Mesenchymal stem cell (in vitro differentiated cells and primary cell): ENCODE data around the gene APOBEC3C. TPM values are rescaled to one million over a fixed set of nuclear protein-coding genes. Genes with fewer than 3 reads are reported as not detected.

Experiments
- DNase-seq: peaks from one replicate; pipeline ENCODE4 v3.0.0-alpha.2; 2013
- H2AFZ ChIP-seq: one replicate; pipeline ENCODE4 v1.6.1; 2013; ENCODE audit warnings: low read depth, mild to moderate bottlenecking, control low read depth, inconsistent platforms, low read length, moderate library complexity
- H2AK5ac ChIP-seq: 2 replicates; pipeline ENCODE4 v1.6.1; 2013; ENCODE audit warnings: low read length, moderate library complexity, mild to moderate bottlenecking, inconsistent platforms; ENCODE audit not compliant: severe bottlenecking
- H2BK120ac ChIP-seq: one replicate; pipeline ENCODE4 v1.6.1; 2013; ENCODE audit warnings: low read depth, mild to moderate bottlenecking, inconsistent platforms, low read length, moderate library complexity
- H2BK12ac ChIP-seq, 2 experiments: one replicate each; pipeline ENCODE4 v1.6.1; 2013; ENCODE audit warnings: inconsistent platforms in 2 of 2, low read length in 2 of 2, mild to moderate bottlenecking in 2 of 2, moderate library complexity in 2 of 2, control low read depth in 1 of 2
- H2BK15ac ChIP-seq: one replicate; pipeline ENCODE4 v1.6.1; 2013; ENCODE audit warnings: mild to moderate bottlenecking, low read depth, inconsistent platforms; ENCODE audit not compliant: poor library complexity, severe bottlenecking
- H2BK5ac ChIP-seq: 2 replicates; pipeline ENCODE4 v1.6.1; 2013; ENCODE audit warnings: low read depth, mild to moderate bottlenecking, low read length, control low read depth, inconsistent platforms; ENCODE audit not compliant: poor library complexity, severe bottlenecking
- H3K14ac ChIP-seq, 2 experiments: one replicate each; pipeline ENCODE4 v1.6.1; 2013; ENCODE audit warnings: inconsistent platforms in 2 of 2, low read length in 2 of 2, control low read depth in 1 of 2, mild to moderate bottlenecking in 1 of 2, moderate library complexity in 1 of 2
- H3K18ac ChIP-seq, 2 experiments: one replicate each; pipeline ENCODE4 v1.6.1; 2013; ENCODE audit warnings: inconsistent platforms in 2 of 2, low read length in 2 of 2, control low read depth in 1 of 2, low read depth in 1 of 2, mild to moderate bottlenecking in 1 of 2
- H3K23ac ChIP-seq, 2 experiments: one replicate each; pipeline ENCODE4 v1.6.1; 2013; ENCODE audit warnings: inconsistent platforms in 2 of 2, low read length in 2 of 2, mild to moderate bottlenecking in 2 of 2, moderate library complexity in 2 of 2, control low read depth in 1 of 2
- H3K27ac ChIP-seq: 2 replicates; pipeline ENCODE4 v1.5.1; 2013; ENCODE audit warnings: mild to moderate bottlenecking, moderate library complexity, low read length, control low read depth, inconsistent platforms; ENCODE audit not compliant: poor library complexity, severe bottlenecking
- H3K27me3 ChIP-seq, 2 experiments: 2 replicates each; pipeline versions ENCODE4 v1.6.1 to v1.7.0; 2013; ENCODE audit warnings: low read length in 2 of 2, mild to moderate bottlenecking in 2 of 2, moderate library complexity in 2 of 2, control low read depth in 1 of 2, inconsistent platforms in 1 of 2; ENCODE audit not compliant: control insufficient read depth in 1 of 2, insufficient read depth in 1 of 2
- H3K36me3 ChIP-seq, 2 experiments: 2 replicates each; pipeline versions ENCODE4 v1.6.1 to v1.7.0; 2013; ENCODE audit warnings: low read length in 2 of 2, control low read depth in 1 of 2, inconsistent platforms in 1 of 2, low read depth in 1 of 2, mild to moderate bottlenecking in 1 of 2; ENCODE audit not compliant: insufficient read depth in 2 of 2, control insufficient read depth in 1 of 2
- H3K4ac ChIP-seq, 2 experiments: one replicate each; pipeline ENCODE4 v1.6.1; 2013; ENCODE audit warnings: inconsistent platforms in 2 of 2, low read length in 2 of 2, mild to moderate bottlenecking in 2 of 2, moderate library complexity in 2 of 2, control low read depth in 1 of 2, low read depth in 1 of 2
- H3K4me1 ChIP-seq: 2 replicates; pipeline ENCODE4 v1.6.1; 2013; ENCODE audit warnings: low read depth, low read length, control low read depth; ENCODE audit not compliant: control insufficient read depth, insufficient read depth
- H3K4me2 ChIP-seq: 2 replicates; pipeline ENCODE4 v1.6.1; 2013; ENCODE audit warnings: low read length, mild to moderate bottlenecking, inconsistent platforms; ENCODE audit not compliant: poor library complexity, severe bottlenecking
- H3K4me3 ChIP-seq, 2 experiments: 2 replicates each; pipeline versions ENCODE4 v1.5.1 to v1.7.0; 2013; ENCODE audit warnings: low read length in 2 of 2, mild to moderate bottlenecking in 2 of 2, control low read depth in 1 of 2, low read depth in 1 of 2; ENCODE audit not compliant: insufficient read depth in 1 of 2
- H3K79me1 ChIP-seq: replicated peaks from 2 replicates; pipeline ENCODE4 v1.6.1; 2013; ENCODE audit warnings: mild to moderate bottlenecking, control low read depth, low read length, inconsistent platforms; ENCODE audit not compliant: poor library complexity, severe bottlenecking
- H3K9ac ChIP-seq: 2 replicates; pipeline ENCODE4 v1.7.0; 2013; ENCODE audit warnings: mild to moderate bottlenecking, low read length, moderate library complexity
- H3K9me3 ChIP-seq: 2 replicates; pipeline ENCODE4 v1.7.0; 2013; ENCODE audit warnings: mild to moderate bottlenecking, low read length; ENCODE audit not compliant: control insufficient read depth
- H4K8ac ChIP-seq: one replicate; pipeline ENCODE4 v1.6.1; 2013; ENCODE audit warnings: inconsistent platforms, mild to moderate bottlenecking, low read length, moderate library complexity
- H4K91ac ChIP-seq: one replicate; pipeline ENCODE4 v1.6.1; 2013; ENCODE audit warnings: mild to moderate bottlenecking, low read length, inconsistent platforms
- WGBS: methylation state at CpG from one replicate; pipeline ENCODE4 v1.1.7; 2013; ENCODE audit warnings: mixed read lengths; 5-methylcytosine and 5-hydroxymethylcytosine counted together
- polyA plus RNA-seq, 2 experiments: library from polyadenylated mRNA; stranded (reverse); fragments of 200-250 nt; gene quantifications; one replicate each; pipeline ENCODE4 v1.2.3, GENCODE V29; 2013

APOBEC3C gene
- 121 TPM for polyA plus RNA-seq (2013, experiment 1 of 2)
- 121 TPM for polyA plus RNA-seq (2013, experiment 2 of 2)

DNA sequence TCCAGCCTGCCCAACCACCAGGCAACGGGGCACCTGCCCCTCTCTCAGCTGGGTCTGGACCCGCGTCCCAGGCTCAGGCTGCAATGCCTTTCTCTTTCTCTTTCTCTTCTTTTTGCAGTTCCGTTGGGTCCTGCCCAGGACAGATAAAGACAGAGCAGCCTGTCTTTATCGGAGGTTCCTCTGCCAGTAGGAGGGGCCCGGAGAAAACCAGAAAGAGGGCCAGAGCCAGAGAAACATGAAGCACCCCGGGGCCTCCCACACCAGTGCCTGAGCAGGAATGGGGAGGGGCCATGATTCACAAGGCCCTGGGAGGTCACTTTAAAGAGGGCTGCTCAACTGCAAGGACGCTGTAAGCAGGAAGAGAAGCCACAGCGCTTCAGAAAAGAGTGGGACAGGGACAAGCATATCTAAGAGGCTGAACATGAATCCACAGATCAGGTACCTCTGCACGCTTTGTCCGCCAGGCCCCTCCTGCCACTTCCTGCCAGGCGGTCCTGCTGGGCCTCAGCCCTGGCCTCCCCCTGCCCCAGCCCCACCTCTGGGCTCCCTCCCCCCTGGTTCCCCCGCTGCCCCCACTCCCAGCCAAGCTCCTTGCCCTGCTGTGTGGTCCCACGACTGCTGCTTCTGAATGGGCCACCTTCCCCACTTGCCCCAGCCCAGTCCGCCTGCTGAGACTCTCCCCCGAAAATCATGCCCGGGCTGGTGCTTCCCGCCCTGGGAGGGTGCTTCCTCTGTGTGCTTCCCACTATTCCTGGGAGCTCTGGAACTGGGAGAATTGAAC is at the start of gene APOBEC3C:
Gene APOBEC3C (plus strand): TSS at position 316 of the 781 bp plus-strand sequence. CDS start 106 bp downstream, at position 422.
- 3% methylated on average over 17 of the region's 18 CpGs for WGBS
- H3K14ac ChIP-seq = peak within 1 kb of the TSS in 1 of 2 experiments; percentile 84
- no peaks in the 10 kb centered on the region for H3K9me3 ChIP-seq
- peaks cover 15% of the 10 kb centered on the region for H3K79me1 ChIP-seq
- H3K9ac ChIP-seq = peak within 1 kb of the TSS; percentile 86
- peak within 1 kb of the TSS; percentile 93 for H4K91ac ChIP-seq
- peak within 1 kb of the TSS; percentile 96 to 98 for H3K18ac ChIP-seq
- H2AFZ ChIP-seq = no peak within 1 kb of the TSS
- peaks cover 12 to 18% of the 10 kb centered on the region in 2 experiments for H3K36me3 ChIP-seq
- H2AK5ac ChIP-seq = no peak within 1 kb of the TSS
- peak within 1 kb of the TSS; percentile 28 to 88 for H2BK12ac ChIP-seq
- peak within 1 kb of the TSS; percentile 54 for H3K4me2 ChIP-seq
- H3K4me3 ChIP-seq = peak within 1 kb of the TSS; percentile 56 to 90
- H3K23ac ChIP-seq = no peak within 1 kb of the TSS
- H3K4me1 ChIP-seq = peaks cover 17% of the 10 kb centered on the region
- DNase-seq = peak; percentile 95
- peak within 1 kb of the TSS; percentile 97 for H2BK15ac ChIP-seq
- peak within 1 kb of the TSS; percentile 97 for H4K8ac ChIP-seq
- peak within 1 kb of the TSS; percentile 81 to 84 for H3K4ac ChIP-seq
- H3K27ac ChIP-seq = peak within 1 kb of the TSS; percentile 90
- H2BK5ac ChIP-seq = peak within 1 kb of the TSS; percentile 94
- H3K27me3 ChIP-seq = no peaks in the 10 kb centered on the region
- H2BK120ac ChIP-seq = peak within 1 kb of the TSS; percentile 89

DNA sequence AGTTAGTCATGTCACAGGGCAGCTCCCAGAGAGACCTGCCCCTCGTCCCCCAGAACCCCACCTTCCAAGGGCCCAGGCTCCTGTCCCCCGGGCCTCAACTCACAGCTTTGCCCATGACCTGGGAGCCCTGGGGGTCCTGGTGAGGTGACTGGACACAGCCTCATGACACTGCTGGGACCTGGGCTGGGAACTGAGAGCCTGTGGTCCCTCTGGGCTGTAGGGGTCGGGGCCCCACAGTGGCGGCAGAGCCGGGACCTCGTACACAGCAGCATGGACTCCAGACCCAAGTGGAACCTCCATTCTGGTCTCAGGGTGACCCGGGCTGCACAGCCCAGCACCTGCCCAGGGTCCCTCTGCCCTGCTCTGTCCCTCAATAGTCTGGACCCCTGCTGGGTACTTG is 49.8 kb upstream of the APOBEC3C start:
- 88% methylated on average over 7 of the region's 7 CpGs for WGBS
- H3K9me3 ChIP-seq = no peaks in the 10 kb centered on the region
- no peak overlapping the region for H3K27ac ChIP-seq
- H3K4ac ChIP-seq = no peak overlapping the region
- H4K91ac ChIP-seq = no peak overlapping the region
- no peak overlapping the region for H2AFZ ChIP-seq
- H3K79me1 ChIP-seq = no peaks in the 10 kb centered on the region
- no peak overlapping the region for H3K4me2 ChIP-seq
- no peak overlapping the region for H2BK15ac ChIP-seq
- H2BK120ac ChIP-seq = no peak overlapping the region
- no peak overlapping the region for H2AK5ac ChIP-seq
- H2BK5ac ChIP-seq = no peak overlapping the region
- H3K23ac ChIP-seq = no peak overlapping the region
- H4K8ac ChIP-seq = no peak overlapping the region
- H3K18ac ChIP-seq = no peak overlapping the region
- no peak overlapping the region for H3K14ac ChIP-seq
- H3K27me3 ChIP-seq = peaks cover 56 to 63% of the 10 kb centered on the region in 2 experiments
- H3K4me1 ChIP-seq = peaks cover 2% of the 10 kb centered on the region
- no peak overlapping the region for H2BK12ac ChIP-seq
- DNase-seq = no peak
- H3K9ac ChIP-seq = no peak overlapping the region
- H3K4me3 ChIP-seq = no peak overlapping the region
- no peaks in the 10 kb centered on the region for H3K36me3 ChIP-seq

DNA sequence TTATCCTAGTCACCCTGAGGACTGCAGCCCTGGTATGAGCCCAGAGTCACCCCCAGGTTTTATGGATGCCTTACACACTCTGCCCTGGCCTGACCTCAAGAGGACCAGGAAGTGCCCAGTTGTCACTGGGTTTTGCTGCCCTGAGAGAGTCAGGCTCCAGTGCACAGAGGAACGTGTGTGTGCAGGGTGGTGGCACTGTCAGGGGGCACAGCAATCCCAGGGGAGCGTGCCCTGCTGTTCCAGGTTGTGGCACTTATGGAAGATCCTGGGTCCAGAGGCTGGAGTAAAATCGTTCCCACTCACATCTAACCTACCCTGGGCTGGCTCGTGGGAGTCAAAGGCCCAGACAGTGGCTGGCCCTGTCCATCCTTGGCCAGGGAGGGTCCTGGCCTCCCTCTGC is 49.1 kb upstream of the APOBEC3C start:
- no peak overlapping the region for H2BK120ac ChIP-seq
- H2AK5ac ChIP-seq = no peak overlapping the region
- H2BK12ac ChIP-seq = no peak overlapping the region
- no peak overlapping the region for H3K23ac ChIP-seq
- no peaks in the 10 kb centered on the region for H3K9me3 ChIP-seq
- H4K91ac ChIP-seq = no peak overlapping the region
- no peak overlapping the region for H3K4me3 ChIP-seq
- no peak overlapping the region for H3K9ac ChIP-seq
- no peak overlapping the region for H2BK15ac ChIP-seq
- no peaks in the 10 kb centered on the region for H3K36me3 ChIP-seq
- no peak overlapping the region for H3K14ac ChIP-seq
- no peak overlapping the region for H3K18ac ChIP-seq
- no peaks in the 10 kb centered on the region for H3K79me1 ChIP-seq
- no peak overlapping the region for H4K8ac ChIP-seq
- DNase-seq = no peak
- H3K4ac ChIP-seq = no peak overlapping the region
- H2AFZ ChIP-seq = no peak overlapping the region
- H3K4me2 ChIP-seq = no peak overlapping the region
- H2BK5ac ChIP-seq = no peak overlapping the region
- WGBS = 71% methylated on average over 4 of the region's 4 CpGs
- no peak overlapping the region for H3K27ac ChIP-seq
- peaks cover 55 to 62% of the 10 kb centered on the region in 2 experiments for H3K27me3 ChIP-seq
- H3K4me1 ChIP-seq = peaks cover 2% of the 10 kb centered on the region

DNA sequence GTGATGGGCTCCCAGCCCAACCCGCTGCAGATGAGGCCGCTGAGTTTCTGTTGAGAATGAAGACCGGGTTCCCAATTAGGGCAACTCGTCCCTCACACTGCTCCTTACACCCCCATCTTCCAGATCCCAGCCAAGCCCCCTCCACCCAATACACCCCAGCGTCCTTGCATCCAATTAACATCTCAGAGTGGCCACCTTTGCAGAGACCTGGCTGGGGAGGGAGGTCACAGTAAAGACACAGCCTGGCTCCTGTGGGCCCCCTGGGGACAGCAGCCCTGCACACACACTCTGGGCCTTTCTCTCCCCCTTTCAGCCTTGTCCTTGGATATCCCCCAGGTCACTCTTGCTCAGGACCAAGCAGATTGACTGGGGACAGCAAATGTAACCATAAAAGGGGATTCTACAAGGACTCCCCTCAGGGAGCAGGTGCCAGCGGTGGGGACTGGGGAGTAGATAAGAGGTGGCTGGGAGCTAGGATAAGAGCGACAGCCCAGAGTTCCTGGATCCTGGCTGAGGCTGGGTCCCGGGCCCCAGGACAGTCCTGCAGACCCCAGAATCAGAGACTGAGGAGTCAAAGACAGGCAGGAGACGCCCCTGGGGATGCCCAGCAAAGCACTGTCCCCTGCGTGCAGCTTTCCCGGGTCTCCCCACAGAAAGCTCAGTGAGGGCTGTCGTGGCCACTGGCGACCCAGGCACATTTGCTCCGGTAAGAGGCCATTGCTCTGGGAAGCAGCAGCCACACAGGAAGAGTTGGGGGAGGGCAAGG is 48.3 kb upstream of the APOBEC3C start:
- no peak overlapping the region for H2BK12ac ChIP-seq
- H2BK120ac ChIP-seq = no peak overlapping the region
- no peak overlapping the region for H3K18ac ChIP-seq
- H3K14ac ChIP-seq = no peak overlapping the region
- H3K4me3 ChIP-seq = no peak overlapping the region
- H3K9me3 ChIP-seq = no peaks in the 10 kb centered on the region
- no peak overlapping the region for H3K4me2 ChIP-seq
- 76% methylated on average over 14 of the region's 14 CpGs for WGBS
- H2AK5ac ChIP-seq = no peak overlapping the region
- H3K79me1 ChIP-seq = no peaks in the 10 kb centered on the region
- H3K36me3 ChIP-seq = no peaks in the 10 kb centered on the region
- H4K8ac ChIP-seq = no peak overlapping the region
- no peak overlapping the region for H3K4ac ChIP-seq
- H3K23ac ChIP-seq = no peak overlapping the region
- H3K4me1 ChIP-seq = peaks cover 2% of the 10 kb centered on the region
- H2BK5ac ChIP-seq = no peak overlapping the region
- H4K91ac ChIP-seq = no peak overlapping the region
- no peak overlapping the region for H3K27ac ChIP-seq
- no peak for DNase-seq
- H3K27me3 ChIP-seq = peaks cover 54 to 66% of the 10 kb centered on the region in 2 experiments
- no peak overlapping the region for H3K9ac ChIP-seq
- no peak overlapping the region for H2AFZ ChIP-seq
- H2BK15ac ChIP-seq = no peak overlapping the region
